Endothelial cell of umbilical vein (primary cell): ENCODE measurements around the gene NEDD4L. TPM values are rescaled to one million over a fixed set of nuclear protein-coding genes. Genes with fewer than 3 reads are reported as not detected.

Source experiments
- BruUV-seq: library from RNA; stranded (reverse); fragments of 400-500 nt; replicated peaks from 2 replicates; lab custom pipeline; 2021; lab: Mats Ljungman, UMichigan
- CTCF ChIA-PET: fragments of 300-600, 350-600 bp; sonication (Branson Sonifier 250); formaldehyde crosslinking; loops from one replicate; lab custom pipeline; 2021; ENCODE audit warnings: antibody characterized with exemption, inconsistent platforms; lab: Charles Lee
- POLR2A ChIA-PET: fragments of 300-600, 350-600 bp; sonication (Branson Sonifier 250); formaldehyde crosslinking; loops from one replicate; lab custom pipeline; 2021; ENCODE audit warnings: antibody characterized with exemption, inconsistent platforms; lab: Charles Lee
- DNase-seq: peaks from one replicate; pipeline ENCODE4 v3.0.0-alpha.2; 2011; ENCODE audit warnings: low read depth, low spot score
- FAIRE-seq: peaks from 2 replicates; lab custom pipeline; 2011; peaks lifted over from hg19 to GRCh38; lab: Jason Lieb, UNC
- H2AFZ ChIP-seq: 2 replicates; pipeline ENCODE4 v1.6.0; 2012; ENCODE audit warnings: low read depth, low read length, control low read depth, inconsistent platforms
- H3K27ac ChIP-seq: 2 replicates; pipeline ENCODE4 v1.5.1; 2011; ENCODE audit warnings: low read depth, mild to moderate bottlenecking, control low read depth, low read length, moderate library complexity; ENCODE audit not compliant: insufficient read depth
- H3K27me3 ChIP-seq, 2 experiments: 2 replicates each; pipeline versions ENCODE4 v1.6.0 to v1.6.1; 2011; ENCODE audit warnings: low read length in 2 of 2, mixed read lengths in 1 of 2; ENCODE audit not compliant: control insufficient read depth in 2 of 2, insufficient read depth in 2 of 2
- H3K36me3 ChIP-seq, 2 experiments: 2 replicates in 1 of 2; 3 replicates in 1 of 2; pipeline ENCODE4 v1.5.1; 2011; ENCODE audit warnings: low read length in 2 of 2, mild to moderate bottlenecking in 1 of 2, moderate library complexity in 1 of 2; ENCODE audit not compliant: control insufficient read depth in 2 of 2, insufficient read depth in 2 of 2; ENCODE audit errors: extremely low read depth in 1 of 2
- H3K4me1 ChIP-seq: 3 replicates; pipeline ENCODE4 v1.5.1; 2011; ENCODE audit warnings: mild to moderate bottlenecking, low read length; ENCODE audit not compliant: control insufficient read depth, insufficient read depth; ENCODE audit errors: extremely low read depth
- H3K4me2 ChIP-seq: 2 replicates; pipeline ENCODE4 v1.6.1; 2011; ENCODE audit warnings: low read length, control low read depth, mixed read lengths; ENCODE audit not compliant: insufficient read depth
- H3K4me3 ChIP-seq, 3 experiments: fragments of 200-600 bp in 1 of 3; sonication (generic), shearing (Covaris generic) in 1 of 3; replicated peaks in 1 of 3; 2 replicates each; pipeline ENCODE4 v1.5.1; 2011 to 2016; ENCODE audit warnings: control low read depth in 3 of 3, low read length in 3 of 3, mild to moderate bottlenecking in 2 of 3, inconsistent platforms in 1 of 3, low read depth in 1 of 3, moderate library complexity in 1 of 3; ENCODE audit not compliant: insufficient read depth in 1 of 3
- H3K79me2 ChIP-seq: 2 replicates; pipeline ENCODE4 v1.6.0; 2012; ENCODE audit warnings: low read length, inconsistent platforms; ENCODE audit not compliant: control insufficient read depth, insufficient read depth
- H3K9ac ChIP-seq: replicated peaks from 2 replicates; pipeline ENCODE3; 2011; ENCODE audit warnings: low read length, control low read depth; ENCODE audit not compliant: insufficient read depth; ENCODE audit errors: extremely low read depth
- H3K9me1 ChIP-seq: replicated peaks from 3 replicates; pipeline ENCODE4 v1.6.0; 2011; ENCODE audit warnings: mild to moderate bottlenecking, low read length; ENCODE audit not compliant: control insufficient read depth, insufficient read depth; ENCODE audit errors: extremely low read depth
- H3K9me3 ChIP-seq: replicated peaks from 2 replicates; pipeline ENCODE4 v1.5.1; 2012; ENCODE audit warnings: low read length, inconsistent platforms; ENCODE audit not compliant: control insufficient read depth, insufficient read depth
- H4K20me1 ChIP-seq: replicated peaks from 2 replicates; pipeline ENCODE3; 2011; ENCODE audit warnings: mild to moderate bottlenecking, low read length; ENCODE audit not compliant: control insufficient read depth, insufficient read depth; ENCODE audit errors: extremely low read depth
- CTCF ChIP-seq, 2 donors: IDR thresholded peaks; 1 replicate in 1 of 2; 2 replicates in 1 of 2; pipeline ENCODE4 v1.5.1; 2011; ENCODE audit warnings: low read length in 2 of 2, mild to moderate bottlenecking in 2 of 2, moderate library complexity in 2 of 2, control low read depth in 1 of 2, inconsistent platforms in 1 of 2, low read depth in 1 of 2; ENCODE audit not compliant: insufficient read depth in 1 of 2; ENCODE audit errors: extremely low read depth in 1 of 2
- EZH2 ChIP-seq: IDR thresholded peaks from 2 replicates; pipeline ENCODE4 v1.6.1; 2012; ENCODE audit warnings: borderline replicate concordance, low read depth, mild to moderate bottlenecking, moderate library complexity, low read length, inconsistent platforms; ENCODE audit not compliant: severe bottlenecking
- FOS ChIP-seq: IDR thresholded peaks from 2 replicates; pipeline ENCODE4 v1.6.1; 2011; ENCODE audit warnings: mild to moderate bottlenecking, low read length, moderate library complexity, borderline replicate concordance; ENCODE audit not compliant: insufficient read depth
- GATA2 ChIP-seq: IDR thresholded peaks from 2 replicates; pipeline ENCODE4 v1.7.0; 2011; ENCODE audit warnings: low read depth, mild to moderate bottlenecking, moderate library complexity, mixed read lengths, low read length; ENCODE audit not compliant: insufficient read length, insufficient read depth
- JUN ChIP-seq: IDR thresholded peaks from 2 replicates; pipeline ENCODE4 v1.6.1; 2011; ENCODE audit warnings: borderline replicate concordance, low read depth; ENCODE audit not compliant: insufficient read length, insufficient read depth
- MAX ChIP-seq: IDR thresholded peaks from 2 replicates; pipeline ENCODE4 v1.6.1; 2011; ENCODE audit not compliant: insufficient read depth, insufficient read length
- MYC ChIP-seq: IDR thresholded peaks from one replicate; pipeline ENCODE4 v1.6.1; 2011; ENCODE audit warnings: mild to moderate bottlenecking, low read depth, low read length
- POLR2A ChIP-seq: IDR thresholded peaks from 2 replicates; pipeline ENCODE4 v1.6.1; 2012; ENCODE audit warnings: low read depth, mild to moderate bottlenecking, control low read depth, low read length
- POLR2AphosphoS5 ChIP-seq: IDR thresholded peaks from 2 replicates; pipeline ENCODE4 v1.6.1; 2012; ENCODE audit warnings: low read depth, mild to moderate bottlenecking, control low read depth, low read length, moderate library complexity; ENCODE audit not compliant: insufficient read depth
- dilution Hi-C: fragments of 300-500 bp; cut with MboI; formaldehyde crosslinking; loops from one replicate; pipeline ENCODE4 v1.15.0; 2019; ENCODE audit warnings: low sequenced_read_pairs; ENCODE audit not compliant: extremely low pct_ligation_motif_present
- intact Hi-C: fragments of 100-400 bp; cut with micrococcal nuclease; formaldehyde crosslinking; loops from one replicate; pipeline ENCODE4 v1.10.0; 2022
- polyA plus RNA-seq, 4 experiments: library from polyadenylated mRNA; depleted of rRNA in 3 of 4; stranded (reverse) in 3 of 4; unstranded in 1 of 4; fragments of >200 nt; gene quantifications; 2 replicates each; pipeline versions ENCODE4 v1.2.1 to v1.2.3, GENCODE V29; 2011 to 2012; ENCODE audit warnings: missing spikeins in 1 of 4
- total RNA-seq: library from RNA; stranded (reverse); gene quantifications from 2 replicates; pipeline ENCODE4 v1.2.3, GENCODE V29; 2021

The NEDD4L gene
- total and polyA plus RNA-seq, 2 donors (not counting 3 experiments of a cell fraction or from before 2014, with no cell fraction given), result 20.5 to 78.9 TPM

GRCh38 chr18:58026857-58027256 lies 17.2 kb upstream of the NEDD4L start:
- no peak overlapping the region for H3K4me3 ChIP-seq
- BruUV-seq, result no TSS peak
- no peaks in the 10 kb centered on the region for H4K20me1 ChIP-seq
- H3K79me2 ChIP-seq, result no peaks in the 10 kb centered on the region
- ChIA-PET CTCF (interaction anchor here (1.5 to 1.6 kb wide), 2 partner anchors 17 to 145 kb away, joined by 3 to 5 read pairs; partner anchors contain the start of gene NEDD4L), POLR2A (no interaction called here)
- H3K4me1 ChIP-seq, result no peaks in the 10 kb centered on the region
- H3K27me3 ChIP-seq, result peaks cover 25 to 35% of the 10 kb centered on the region in 2 experiments
- FAIRE-seq, result no peak
- H3K9me3 ChIP-seq, result no peaks in the 10 kb centered on the region
- H3K27ac ChIP-seq, result no peak overlapping the region
- H3K36me3 ChIP-seq, result no peaks in the 10 kb centered on the region
- dilution Hi-C loops (no loop called here), intact Hi-C loops (no loop called here)
- DNase-seq, result no peak
- H3K4me2 ChIP-seq, result no peak overlapping the region
- H3K9me1 ChIP-seq, result no peaks in the 10 kb centered on the region
- TF ChIP-seq POLR2AphosphoS5, result no peak
- TF ChIP-seq CTCF (IDR thresholded peaks at IDR 0.05; ENCODE audit: extremely low read depth in 1 of 2, insufficient read depth in 1 of 2, low read depth in 1 of 2, low read length in 2 of 2), result no peak
- TF ChIP-seq JUN, result no peak
- no peak for TF ChIP-seq MYC
- TF ChIP-seq MAX, result no peak
- TF ChIP-seq FOS, result no peak
- no peak for TF ChIP-seq GATA2
- TF ChIP-seq POLR2A, result no peak
- no peak for TF ChIP-seq EZH2
- H2AFZ ChIP-seq, result no peak overlapping the region
- H3K9ac ChIP-seq, result no peak overlapping the region
